Cardiac muscle cell (in vitro differentiated cells and primary cell): ENCODE results near the gene BLTP2. TPM values are rescaled to one million over a fixed set of nuclear protein-coding genes. Genes with fewer than 3 reads are reported as not detected.
A peak's percentile ranks its signal among the peaks of the same experiment; 100 is the strongest.

Source experiments
- DNase-seq, 2 donors: peaks; one replicate each; pipeline versions ENCODE4 v3.0.0 to v3.0.0-alpha.2; 2010 to 2017; ENCODE audit warnings: low read depth in 1 of 2, low spot score in 1 of 2
- H3K27ac ChIP-seq: fragments of 200-600 bp; sonication (generic); 2 replicates; pipeline ENCODE4 v1.5.1; 2016
- H3K27me3 ChIP-seq: fragments of 200-600 bp; sonication (generic); 2 replicates; pipeline ENCODE4 v1.6.0; 2016; ENCODE audit warnings: control low read depth
- H3K36me3 ChIP-seq: fragments of 200-600 bp; sonication (generic); 2 replicates; pipeline ENCODE4 v1.5.1; 2016; ENCODE audit warnings: control low read depth
- H3K4me1 ChIP-seq: fragments of 200-600 bp; sonication (generic); 2 replicates; pipeline ENCODE4 v1.8.1; 2017; ENCODE audit warnings: low read depth, mild to moderate bottlenecking, mixed run types
- H3K4me3 ChIP-seq: fragments of 200-600 bp; sonication (generic); 2 replicates; pipeline ENCODE4 v1.5.1; 2016; ENCODE audit warnings: mild to moderate bottlenecking
- H3K9me3 ChIP-seq: fragments of 200-600 bp; sonication (generic); 2 replicates; pipeline ENCODE4 v1.5.1; 2017; ENCODE audit warnings: low read depth, mild to moderate bottlenecking, control low read depth
- CTCF ChIP-seq: IDR thresholded peaks from 2 replicates; pipeline ENCODE4 v1.5.1; 2012; ENCODE audit warnings: low read depth, mild to moderate bottlenecking, low read length
- polyA plus RNA-seq: library from polyadenylated mRNA; unstranded; fragments of >200 nt; fragmentation: Nextera tagmentation; extraction: Ambion mirVana; gene quantifications from 2 replicates; pipeline ENCODE4 v1.2.1, GENCODE V29; 2016
- total RNA-seq: library from RNA; depleted of rRNA; stranded (reverse); fragments of >200 nt; gene quantifications from 2 replicates; pipeline ENCODE4 v1.2.3, GENCODE V29; 2016

BLTP2 gene
- total RNA-seq, result 67.3 and 89.0 TPM in 2 replicates
- 49.2 and 49.9 TPM in 2 replicates for polyA plus RNA-seq

- Histone ChIP-seq H3K27me3 (no peaks in the 10 kb centered on the region), H3K4me1 (peaks cover 17% of the 10 kb centered on the region), H3K27ac (peak within 1 kb of the TSS; percentile 92), H3K4me3 (peak within 1 kb of the TSS; percentile 91), H3K9me3 (no peaks in the 10 kb centered on the region), H3K36me3 (peaks cover 27% of the 10 kb centered on the region)
- DNase-seq, result peak; percentile 97
- no peak for TF ChIP-seq CTCF
These were observed at the start of gene BLTP2 for GRCh38 chr17:28644787-28645575. TSS of gene BLTP2 (minus strand) at chr17:28645158. CDS start at chr17:28645056, 102 bp downstream.

GRCh38 chr17:28693869-28694268 is 48.9 kb upstream of the BLTP2 start:
- Histone ChIP-seq H3K9me3 (no peaks in the 10 kb centered on the region), H3K27me3 (no peaks in the 10 kb centered on the region), H3K27ac (no peak overlapping the region), H3K4me3 (no peak overlapping the region), H3K4me1 (no peaks in the 10 kb centered on the region), H3K36me3 (peaks cover 75% of the 10 kb centered on the region)
- TF ChIP-seq CTCF, result no peak
- DNase-seq, result no peak

- Histone ChIP-seq H3K27ac (no peak overlapping the region), H3K36me3 (peaks cover 77% of the 10 kb centered on the region), H3K27me3 (no peaks in the 10 kb centered on the region), H3K9me3 (no peaks in the 10 kb centered on the region), H3K4me3 (no peak overlapping the region), H3K4me1 (no peaks in the 10 kb centered on the region)
- no peak for TF ChIP-seq CTCF
- no peak for DNase-seq
These were observed 44.1 kb upstream of the BLTP2 start for GRCh38 chr17:28689011-28689410.

GRCh38 chr17:28688481-28688880 is 43.5 kb upstream of the BLTP2 start:
- TF ChIP-seq CTCF, result no peak
- Histone ChIP-seq H3K4me3 (no peak overlapping the region), H3K27ac (no peak overlapping the region), H3K9me3 (no peaks in the 10 kb centered on the region), H3K36me3 (peaks cover 76% of the 10 kb centered on the region), H3K4me1 (no peaks in the 10 kb centered on the region), H3K27me3 (no peaks in the 10 kb centered on the region)
- DNase-seq, result no peak

- H3K4me1 ChIP-seq, result no peaks in the 10 kb centered on the region
- H3K27me3 ChIP-seq, result no peaks in the 10 kb centered on the region
- no peak overlapping the region for H3K4me3 ChIP-seq
- H3K9me3 ChIP-seq, result no peaks in the 10 kb centered on the region
- DNase-seq, result no peak
- TF ChIP-seq CTCF, result no peak
- H3K27ac ChIP-seq, result no peak overlapping the region
- peaks cover 93% of the 10 kb centered on the region for H3K36me3 ChIP-seq
These were observed 41.3 kb upstream of the BLTP2 start for GRCh38 chr17:28686296-28686695.
